Umbilical cord (tissue), 2 donors: ENCODE data around the gene SMIM22. TPM values are rescaled to one million over a fixed set of nuclear protein-coding genes. Genes with fewer than 3 reads are reported as not detected.
"Not testable (repeated sequence)": the region's sequence is repeated elsewhere in the genome, so short reads cannot be mapped to it uniquely, and the experiment has no call there.

Source experiments
- DNase-seq: peaks from one replicate; pipeline ENCODE4 v3.0.0-alpha.2; 2015; ENCODE audit warnings: low spot score
- total RNA-seq: library from RNA; depleted of rRNA; stranded (reverse); fragments of >200 nt; gene quantifications from one replicate; pipeline ENCODE4 v1.2.3, GENCODE V29; 2014; ENCODE audit warnings: low replicate concordance; ENCODE audit not compliant: insufficient read depth

SMIM22 gene
- total RNA-seq, 1 donor from 2014 or later, result not detected

DNA sequence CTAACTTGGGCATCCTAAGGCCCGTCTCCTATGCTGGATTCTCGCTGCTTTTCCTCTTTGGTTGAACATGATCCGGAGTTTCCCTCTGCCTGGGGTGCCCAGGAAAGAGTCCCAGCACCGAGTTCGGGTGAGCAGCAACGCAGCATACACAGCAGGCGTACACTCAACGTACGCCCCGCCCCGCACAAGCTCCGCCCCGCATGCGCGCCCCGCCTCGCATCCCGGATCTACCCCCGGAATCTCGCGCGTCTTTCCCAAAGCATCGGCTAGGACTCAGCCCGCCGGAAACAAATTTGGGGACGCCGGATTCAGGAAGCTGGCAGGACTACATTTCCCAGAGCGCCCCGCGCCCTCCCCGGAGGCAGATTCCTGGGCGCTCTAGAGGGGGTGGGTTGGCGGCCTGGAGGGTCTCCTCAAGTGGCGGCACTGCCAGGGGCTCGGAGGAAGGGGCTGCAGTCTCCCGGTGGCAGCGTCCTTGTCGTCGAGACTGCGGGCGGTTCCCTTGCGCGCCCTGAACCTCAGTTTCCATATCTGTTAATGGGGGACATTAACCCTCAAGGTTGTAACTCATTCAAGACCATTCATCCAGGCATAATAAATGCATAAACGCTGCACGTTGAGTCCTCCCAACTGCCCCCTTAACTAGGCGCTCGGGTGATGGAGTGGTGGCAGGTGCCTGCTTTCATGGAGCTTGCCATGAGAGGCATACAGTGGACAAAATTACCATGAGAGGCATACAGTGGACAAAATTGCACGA is 26.4 kb upstream of the SMIM22 start:
- DNase-seq, result peak; percentile 99

GRCh38 chr16:4769306-4769638 is 25.9 kb upstream of the SMIM22 start:
- DNase-seq, result no peak

GRCh38 chr16:4771646-4772045 is 23.5 kb upstream of the SMIM22 start:
- DNase-seq, result no peak

- DNase-seq, result no peak
Measured at GRCh38 chr16:4772351-4772750, 22.8 kb upstream of the SMIM22 start.

DNA sequence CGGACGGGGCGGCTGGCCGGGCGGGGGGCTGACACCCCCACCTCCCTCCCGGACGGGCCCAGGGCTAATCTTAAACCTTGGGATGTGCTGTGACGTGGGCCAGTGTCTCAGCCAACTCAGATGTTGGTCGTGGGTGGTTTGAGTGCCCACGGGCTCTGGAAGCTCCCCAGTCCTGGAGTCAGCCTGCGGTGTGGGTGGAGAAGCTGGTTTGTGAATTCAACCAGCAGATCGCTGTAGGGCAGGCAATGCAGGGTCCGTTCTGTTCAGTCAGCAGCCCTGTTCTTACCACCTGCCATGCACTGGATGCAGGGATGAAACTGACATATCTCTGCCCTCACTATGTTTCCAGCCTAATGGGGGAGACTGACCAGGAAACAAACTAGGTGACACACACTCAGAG is 20.2 kb upstream of the SMIM22 start:
- no peak for DNase-seq

DNA sequence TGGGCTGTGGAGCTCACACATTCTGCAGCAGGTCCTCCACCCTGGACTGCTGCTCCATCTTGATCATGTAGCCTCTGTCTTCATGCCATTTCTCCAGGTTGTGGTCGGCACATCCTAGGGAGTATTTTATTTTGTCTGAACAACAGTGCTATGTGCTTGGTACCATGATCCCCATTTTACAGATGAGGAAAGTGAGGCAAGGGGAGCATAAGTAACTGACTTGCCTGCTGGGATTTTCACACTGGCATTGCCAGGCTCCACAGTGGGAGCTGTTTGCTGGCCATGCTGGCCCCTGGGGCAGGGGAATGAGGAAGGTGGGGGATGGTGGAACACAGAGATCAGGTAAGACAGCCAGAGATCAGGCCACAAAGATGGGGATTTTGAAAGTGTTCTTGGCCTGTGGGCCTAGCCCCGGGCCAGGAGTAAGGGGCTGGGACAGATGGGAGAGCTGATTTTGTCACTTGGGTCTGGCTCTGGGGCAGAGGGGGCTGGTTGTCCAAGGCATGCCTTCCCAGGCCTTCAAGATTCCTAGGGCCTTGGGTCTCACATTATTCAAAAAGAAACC is 18.9 kb upstream of the SMIM22 start:
- DNase-seq, result no peak

GRCh38 chr16:4777339-4778049 is 17.7 kb upstream of the SMIM22 start:
- DNase-seq, result no peak

DNA sequence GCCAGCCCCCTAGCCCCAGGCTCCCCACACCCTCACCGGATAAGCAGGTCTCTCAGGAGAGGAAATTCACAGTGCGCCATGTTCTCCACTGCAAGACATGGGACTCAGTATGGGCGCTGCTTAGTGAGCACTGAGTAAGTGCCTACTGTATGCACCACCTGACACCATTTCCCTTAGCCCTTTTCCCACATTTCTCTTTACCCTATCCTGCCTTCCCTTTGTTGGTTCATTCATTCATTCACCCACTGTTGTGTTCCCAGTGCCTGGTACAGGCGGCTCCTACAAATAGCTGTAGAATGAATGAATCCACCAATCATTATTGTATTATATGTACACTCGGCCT is 17.1 kb upstream of the SMIM22 start:
- DNase-seq, result no peak

- no peak for DNase-seq
Measured at GRCh38 chr16:4780235-4780634, 14.9 kb upstream of the SMIM22 start.

DNA sequence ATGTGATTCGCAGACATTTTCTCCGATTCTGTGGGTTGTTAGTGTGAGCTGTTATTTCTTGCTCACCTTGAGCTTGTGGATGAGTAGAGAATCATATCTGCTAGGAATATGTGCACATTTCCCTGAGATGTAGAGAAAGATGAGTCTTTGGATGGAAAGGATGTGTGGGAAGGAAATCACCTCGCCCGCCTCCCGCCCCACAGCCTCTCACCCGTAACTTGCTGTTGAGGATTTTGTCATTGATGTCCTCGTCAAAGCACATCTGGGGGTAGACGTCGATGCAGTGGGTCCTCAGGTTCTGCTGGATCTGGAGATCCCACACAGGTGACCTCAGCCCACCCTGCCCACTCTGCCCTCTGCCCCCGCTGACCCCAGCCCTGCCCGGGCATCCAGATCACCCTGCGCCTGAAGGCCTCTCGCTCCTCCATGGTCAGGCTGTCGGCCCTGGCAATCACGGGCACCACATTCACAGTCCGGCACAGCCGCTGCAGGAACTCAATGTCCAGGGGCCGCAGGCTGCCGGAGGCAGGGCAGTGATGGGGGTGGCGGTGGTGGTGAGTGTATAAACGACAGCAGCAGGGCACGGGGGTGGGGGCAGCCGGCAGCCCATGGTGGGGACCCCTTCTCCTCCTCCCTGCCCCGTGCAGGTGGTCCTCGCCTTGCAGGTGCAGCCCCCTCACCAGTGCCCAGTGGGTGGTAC is 11.8 kb upstream of the SMIM22 start:
- no peak for DNase-seq

DNA sequence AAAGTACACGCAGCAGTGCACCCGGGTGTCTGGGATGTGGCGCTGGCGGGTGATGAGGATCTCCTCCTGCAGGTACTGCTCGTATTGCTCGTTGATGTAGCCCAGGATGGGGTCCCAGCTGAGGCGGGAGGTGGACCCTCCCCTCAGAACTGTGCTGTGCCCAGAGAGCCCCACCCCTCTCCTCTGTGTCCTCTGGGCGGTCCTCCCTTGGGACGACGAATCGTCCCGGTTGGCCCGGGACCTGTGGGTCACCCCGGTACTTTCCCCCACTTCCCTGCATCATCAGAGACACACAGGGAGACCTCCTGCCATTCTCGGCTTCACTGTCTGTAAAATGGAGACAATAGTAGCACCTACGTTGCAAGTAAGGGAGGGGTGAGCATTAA is 11.2 kb upstream of the SMIM22 start:
- no peak for DNase-seq

DNA sequence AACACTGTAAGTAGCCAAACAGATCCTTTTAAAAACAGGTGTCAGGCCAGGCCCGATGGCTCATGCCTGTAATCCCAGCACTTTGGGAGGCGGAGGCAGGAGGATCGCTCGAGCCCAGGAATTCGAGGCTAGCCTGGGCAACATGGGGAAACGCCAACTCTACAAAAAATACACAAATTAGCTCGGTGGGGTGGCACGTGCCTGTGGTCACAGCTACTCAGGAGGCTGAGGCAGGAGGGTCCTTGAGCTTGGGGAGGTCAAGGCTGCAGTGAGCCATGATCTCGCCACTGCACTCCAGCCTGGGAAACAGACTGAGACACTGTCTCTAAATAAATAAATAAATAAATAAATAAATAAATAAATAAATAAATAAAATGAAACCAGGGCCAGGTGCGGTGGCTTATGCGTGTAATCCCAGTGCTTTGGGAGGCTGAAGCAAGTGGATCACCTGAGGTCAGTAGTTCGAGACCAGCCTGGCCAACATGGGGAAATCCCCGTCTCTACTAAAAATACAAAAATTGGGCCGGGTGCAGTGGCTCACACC is 10.7 kb upstream of the SMIM22 start:
- not testable (repeated sequence) for DNase-seq

- DNase-seq, result no peak
Measured at GRCh38 chr16:4785758-4786433, 9.3 kb upstream of the SMIM22 start.

GRCh38 chr16:4787068-4787467 is 8.1 kb upstream of the SMIM22 start:
- DNase-seq, result no peak

DNA sequence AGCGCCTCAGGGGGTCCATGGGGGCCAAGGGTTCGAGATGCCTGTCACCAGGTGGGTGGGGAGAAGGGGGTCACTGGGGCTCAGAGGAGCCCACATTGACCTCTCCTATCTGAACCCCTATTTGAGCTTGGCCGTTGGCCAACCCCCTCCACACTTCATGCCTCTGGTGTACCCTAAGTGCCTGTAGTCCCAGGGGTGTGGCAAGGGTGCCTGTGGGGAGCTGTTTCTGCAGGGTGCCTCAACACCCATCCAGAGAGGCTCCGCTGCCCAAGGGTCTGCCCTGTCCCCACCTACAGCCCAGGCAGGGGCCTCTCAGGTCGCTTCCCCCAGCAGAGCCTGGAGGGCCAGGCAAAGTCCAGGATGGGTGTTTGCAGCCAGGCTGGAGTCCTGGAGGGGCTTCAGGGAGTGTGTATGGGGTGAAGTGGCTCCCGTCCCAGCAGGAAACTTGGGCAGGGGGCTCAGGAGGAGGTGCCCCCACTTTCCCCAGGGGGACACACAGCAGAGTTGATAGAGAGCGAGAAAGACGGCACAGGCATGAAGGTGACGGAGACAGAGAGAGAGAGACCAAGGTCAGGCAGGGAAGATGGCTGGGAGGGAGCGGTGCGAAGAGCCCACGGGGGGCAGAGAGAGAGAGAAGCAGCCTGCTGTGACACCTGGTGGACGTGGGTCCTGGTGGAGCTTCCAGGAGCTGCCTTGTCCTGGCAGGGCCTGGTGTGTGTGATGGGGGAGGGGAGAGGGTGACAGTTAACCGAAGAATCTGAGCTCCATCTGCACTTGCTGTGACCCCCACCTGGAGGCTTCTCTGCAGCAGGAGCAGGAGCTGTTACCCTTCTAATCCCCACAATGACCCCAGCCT is 7.3 kb upstream of the SMIM22 start, which contains the start of gene SEPTIN12:
TSS of gene SEPTIN12 (minus strand) at position 719 of the 856 bp plus-strand sequence. CDS start at position 19, 700 bp downstream.
- DNase-seq, result no peak

GRCh38 chr16:4788489-4788889 is 6.7 kb upstream of the SMIM22 start:
- no peak for DNase-seq

GRCh38 chr16:4788910-4789309 is 6.3 kb upstream of the SMIM22 start:
- DNase-seq, result no peak

DNA sequence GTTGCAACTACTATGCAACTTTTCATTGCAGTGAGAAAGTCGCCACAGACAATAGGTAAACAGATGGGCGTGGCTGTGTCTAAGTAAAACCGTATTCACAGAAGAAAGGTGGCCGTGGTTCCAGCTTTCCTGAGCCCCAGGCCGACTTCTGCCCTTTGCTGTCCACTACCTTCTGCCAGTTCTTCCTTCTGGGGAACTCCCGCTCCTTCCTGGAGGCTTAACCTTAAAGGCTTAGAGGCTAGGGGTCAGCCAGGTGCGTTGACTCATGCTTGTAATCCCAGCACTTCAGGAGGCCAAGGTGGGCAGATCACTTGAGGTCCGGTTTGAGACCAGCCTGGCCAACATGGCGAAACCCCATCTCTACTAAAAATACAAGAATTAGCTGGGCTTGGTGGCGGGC is 4.9 kb upstream of the SMIM22 start:
- no peak for DNase-seq

GRCh38 chr16:4790871-4791270 is 4.3 kb upstream of the SMIM22 start:
- no peak for DNase-seq

DNA sequence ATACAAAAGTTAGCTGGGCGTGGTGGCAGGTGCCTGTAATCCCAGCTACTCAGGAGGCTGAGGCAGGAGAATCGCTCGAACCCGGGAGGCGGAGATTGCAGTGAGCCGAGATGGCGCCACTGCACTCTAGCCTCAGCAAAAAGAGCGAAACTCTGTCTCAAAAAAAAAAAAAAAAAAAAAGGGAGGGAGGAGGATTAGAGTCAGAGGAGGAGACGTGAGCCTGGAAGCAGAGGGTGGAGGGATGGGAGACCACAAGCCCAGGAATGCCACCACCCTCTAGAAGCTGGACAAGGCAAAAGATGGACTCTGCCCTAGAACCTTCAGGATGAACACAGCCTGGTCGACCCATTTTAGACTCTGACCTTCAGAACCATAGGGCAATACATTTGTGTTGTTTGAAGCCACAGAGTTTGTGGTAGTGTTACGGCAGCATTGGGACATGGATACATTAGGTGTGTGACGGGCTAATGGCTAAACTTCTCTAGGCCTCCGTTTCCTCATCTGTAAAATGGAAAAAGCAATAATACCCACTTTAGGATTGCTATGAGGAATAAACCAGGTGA is 2.1 kb upstream of the SMIM22 start:
- no peak for DNase-seq
